Fibroblast of mammary gland (primary cell): ENCODE results near the gene SPAAR.
"Not testable (repeated sequence)": the region's sequence is repeated elsewhere in the genome, so short reads cannot be mapped to it uniquely, and the experiment has no call there.

Experiments used
- DNase-seq: peaks from one replicate; pipeline ENCODE4 v3.0.0-alpha.2; 2010; ENCODE audit warnings: low read depth
- H3K4me3 ChIP-seq: 2 replicates; pipeline ENCODE4 v1.5.1; 2011; ENCODE audit warnings: low read depth, mild to moderate bottlenecking, low read length, moderate library complexity; ENCODE audit not compliant: control insufficient read depth
- TF ChIP-seq, protein P1 (sequence below): conservative IDR thresholded peaks from 2 replicates; pipeline ENCODE4 v1.5.1; 2011; ENCODE audit warnings: low read depth, low read length, inconsistent platforms; ENCODE audit not compliant: control insufficient read depth, insufficient read depth

Gene SPAAR

DNA sequence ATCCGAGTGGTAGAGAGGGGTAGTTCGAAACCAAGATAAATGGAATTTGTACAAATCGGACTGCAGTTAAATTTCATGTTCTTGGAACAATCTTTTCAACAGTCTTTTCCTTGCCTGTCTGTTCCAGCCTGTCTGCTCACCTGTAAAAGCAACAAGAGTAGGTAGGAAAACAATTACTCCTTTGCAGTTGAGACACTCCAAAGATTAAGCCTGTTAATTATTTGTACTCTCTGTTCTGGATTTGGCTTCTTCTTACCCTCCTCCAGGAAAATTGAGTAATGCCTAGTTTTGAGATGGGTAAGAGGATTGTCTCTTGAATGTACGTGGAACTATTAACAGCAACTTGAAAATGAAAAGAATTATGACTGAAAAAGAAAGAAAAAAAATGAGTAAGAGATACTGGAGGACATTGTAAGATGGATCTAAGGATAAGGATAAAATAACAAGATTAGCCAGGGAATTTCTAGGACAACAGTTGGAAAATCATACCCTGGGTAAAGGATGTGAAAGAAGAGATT, 24.3 kb downstream of the SPAAR start:
- TF ChIP-seq, protein P1, sequence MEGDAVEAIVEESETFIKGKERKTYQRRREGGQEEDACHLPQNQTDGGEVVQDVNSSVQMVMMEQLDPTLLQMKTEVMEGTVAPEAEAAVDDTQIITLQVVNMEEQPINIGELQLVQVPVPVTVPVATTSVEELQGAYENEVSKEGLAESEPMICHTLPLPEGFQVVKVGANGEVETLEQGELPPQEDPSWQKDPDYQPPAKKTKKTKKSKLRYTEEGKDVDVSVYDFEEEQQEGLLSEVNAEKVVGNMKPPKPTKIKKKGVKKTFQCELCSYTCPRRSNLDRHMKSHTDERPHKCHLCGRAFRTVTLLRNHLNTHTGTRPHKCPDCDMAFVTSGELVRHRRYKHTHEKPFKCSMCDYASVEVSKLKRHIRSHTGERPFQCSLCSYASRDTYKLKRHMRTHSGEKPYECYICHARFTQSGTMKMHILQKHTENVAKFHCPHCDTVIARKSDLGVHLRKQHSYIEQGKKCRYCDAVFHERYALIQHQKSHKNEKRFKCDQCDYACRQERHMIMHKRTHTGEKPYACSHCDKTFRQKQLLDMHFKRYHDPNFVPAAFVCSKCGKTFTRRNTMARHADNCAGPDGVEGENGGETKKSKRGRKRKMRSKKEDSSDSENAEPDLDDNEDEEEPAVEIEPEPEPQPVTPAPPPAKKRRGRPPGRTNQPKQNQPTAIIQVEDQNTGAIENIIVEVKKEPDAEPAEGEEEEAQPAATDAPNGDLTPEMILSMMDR, result no peak
- no peak overlapping the region for H3K4me3 ChIP-seq
- no peak for DNase-seq

DNA sequence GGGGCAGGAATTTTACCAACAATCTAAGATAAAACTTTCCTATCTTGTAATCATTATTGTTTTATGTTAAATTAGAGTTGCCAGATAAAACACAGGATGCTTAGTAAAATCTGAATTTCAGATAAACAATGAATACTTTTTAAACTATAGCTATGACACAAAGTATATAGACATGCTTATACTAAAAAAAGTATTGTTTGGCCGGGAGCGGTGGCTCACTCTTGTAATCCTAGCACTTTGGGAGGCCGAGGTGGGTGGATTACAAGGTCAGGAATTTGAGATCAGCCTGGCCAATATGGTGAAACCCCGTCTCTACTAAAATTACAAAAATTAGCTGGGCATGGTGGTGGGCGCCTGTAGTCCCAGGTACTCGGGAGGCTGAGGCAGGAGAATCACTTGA, 24.8 kb downstream of the SPAAR start:
- not testable (repeated sequence) for DNase-seq, H3K4me3 ChIP-seq

DNA sequence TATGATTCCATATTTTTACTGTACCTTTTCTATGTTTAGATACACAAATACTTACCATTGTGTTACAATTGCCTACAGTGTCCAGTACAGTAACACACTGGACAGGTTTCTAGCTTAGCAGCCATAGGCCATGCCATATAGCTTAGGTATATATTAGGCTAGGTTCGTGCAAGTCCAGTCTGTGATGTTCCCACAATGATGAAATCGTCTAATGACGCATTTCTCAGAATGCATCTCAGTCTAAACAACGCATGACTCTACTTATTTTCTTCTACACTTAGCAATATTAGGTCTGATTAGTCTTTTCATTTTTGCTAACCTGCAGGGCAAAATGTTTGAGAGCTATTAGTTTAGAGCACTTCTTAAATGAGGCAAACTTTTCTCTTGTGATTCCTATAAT, 26.0 kb downstream of the SPAAR start:
- no peak for DNase-seq
- no peak overlapping the region for H3K4me3 ChIP-seq
- TF ChIP-seq, protein P1, result no peak

DNA sequence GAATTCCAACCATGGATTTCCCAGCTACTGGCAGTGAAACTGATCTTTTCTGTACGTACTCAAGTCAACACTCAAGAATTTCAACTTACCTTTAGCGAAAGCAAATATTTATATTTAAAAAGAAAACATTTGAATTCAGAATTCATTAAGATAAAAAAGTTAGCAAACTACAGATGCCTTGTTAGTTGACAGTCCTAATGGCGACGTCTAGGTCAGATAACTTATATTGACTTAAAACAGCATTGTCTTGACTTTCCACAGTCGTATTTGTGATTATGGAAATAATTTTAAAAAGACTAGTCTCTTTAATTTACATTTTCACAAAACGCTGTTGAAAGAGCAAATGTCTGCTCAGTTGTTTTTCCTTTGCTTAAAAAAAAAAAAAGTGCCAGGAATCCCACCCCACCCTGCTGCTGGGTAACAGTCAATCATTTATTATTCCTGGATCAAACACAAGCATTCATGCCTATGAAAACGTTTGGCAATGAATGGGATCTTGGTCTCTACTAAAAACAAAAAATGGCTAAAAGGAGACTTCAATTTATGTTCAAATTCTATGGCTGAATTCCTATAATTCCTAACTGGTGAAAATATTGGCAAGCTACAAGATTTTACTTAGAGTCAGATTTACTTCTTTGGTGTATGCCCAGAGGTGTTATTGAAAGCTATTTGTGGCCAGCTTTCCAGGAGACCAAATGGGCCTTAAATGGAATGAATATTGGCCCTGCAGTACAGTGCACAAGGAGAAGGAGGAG, 26.6 kb downstream of the SPAAR start:
- H3K4me3 ChIP-seq, result no peak overlapping the region
- TF ChIP-seq, protein P1, result no peak
- DNase-seq, result peak; percentile 40

DNA sequence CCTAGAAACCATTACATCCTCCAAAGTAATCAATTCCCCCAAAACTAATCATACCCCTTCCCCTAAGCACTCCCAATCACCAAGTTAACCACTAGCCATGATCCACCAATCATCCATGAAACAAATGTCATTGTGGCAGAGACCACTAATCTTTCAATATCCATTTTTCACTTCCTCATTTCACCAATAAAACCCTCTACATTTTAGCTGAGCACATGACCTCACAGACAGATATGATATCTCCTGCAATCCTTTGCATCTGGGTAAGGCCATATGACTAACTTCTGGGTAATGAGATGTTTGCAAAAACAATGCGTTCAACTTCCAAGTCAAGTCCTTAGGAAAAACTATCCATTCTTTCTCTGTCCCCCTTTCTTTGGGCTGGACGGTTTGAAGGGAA, 27.9 kb downstream of the SPAAR start:
- no peak overlapping the region for H3K4me3 ChIP-seq
- TF ChIP-seq, protein P1, result no peak
- no peak for DNase-seq

DNA sequence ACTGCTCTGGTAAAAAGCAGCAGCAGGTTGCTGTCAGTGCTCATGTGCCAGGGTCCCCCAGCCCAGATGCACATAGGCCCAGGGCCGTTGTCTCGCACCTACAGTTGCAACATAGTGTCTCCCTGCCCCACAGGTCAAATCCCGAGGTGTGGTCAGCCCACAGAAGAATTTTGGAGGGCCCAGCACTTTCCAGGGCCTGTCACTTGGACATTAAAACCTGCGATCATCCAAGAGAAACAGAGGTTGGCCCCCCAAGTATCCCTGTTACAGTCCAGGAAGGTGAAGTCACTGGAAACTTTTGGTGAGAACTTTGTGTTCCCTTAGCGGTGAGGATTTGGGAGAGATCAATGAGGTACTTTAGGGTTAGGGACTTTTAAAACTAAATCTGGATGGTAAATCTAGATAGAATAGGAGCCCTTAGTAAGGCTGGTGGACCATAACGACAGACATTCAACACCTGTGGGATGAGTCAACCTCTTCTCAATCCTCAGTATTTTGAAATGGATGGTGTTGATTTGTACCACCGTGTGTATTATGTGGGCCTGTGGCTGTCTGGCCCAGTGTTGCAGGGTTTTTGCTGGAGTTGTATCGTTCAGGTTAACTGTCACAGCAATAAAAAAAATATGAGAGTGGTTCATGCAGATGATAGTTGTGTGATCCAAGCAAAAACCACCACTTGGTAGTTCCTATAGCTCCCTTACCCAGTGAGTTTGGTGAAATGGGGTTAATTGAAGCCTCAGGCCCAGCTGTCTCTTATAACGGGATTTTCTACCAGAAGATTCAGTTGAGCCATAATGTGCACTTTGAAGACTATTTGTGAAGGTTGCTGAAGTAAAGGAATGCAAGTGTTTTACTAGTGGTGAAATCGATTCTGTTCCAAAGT, 29.4 kb downstream of the SPAAR start:
- TF ChIP-seq, protein P1, result no peak
- no peak for DNase-seq

DNA sequence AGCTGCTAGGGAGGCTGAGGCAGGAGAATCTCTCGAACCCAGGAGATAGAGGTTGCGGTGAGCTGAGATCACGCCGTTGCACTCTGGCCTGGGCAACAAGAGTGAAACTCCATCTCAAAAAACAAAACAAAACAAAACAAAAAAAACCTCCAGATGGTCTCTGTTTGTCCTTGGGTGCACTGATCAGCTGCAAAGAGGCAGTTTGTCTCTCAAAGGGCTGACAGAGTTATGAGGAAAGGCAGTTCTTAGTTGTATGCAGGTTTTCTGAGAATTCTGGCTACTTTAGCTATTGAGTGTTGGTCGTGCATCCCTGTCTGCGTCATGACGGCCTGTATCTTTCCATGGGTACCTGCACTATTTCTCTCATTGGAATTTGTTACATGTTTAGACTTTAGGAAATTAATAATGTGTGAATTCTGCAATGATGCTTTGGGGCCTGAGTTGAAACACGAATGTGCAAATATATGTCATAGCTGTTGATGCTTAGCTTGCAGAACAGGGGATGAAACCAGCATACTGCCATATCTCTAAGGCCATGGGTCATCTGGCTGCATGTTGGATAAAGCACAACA, 30.5 kb downstream of the SPAAR start:
- TF ChIP-seq, protein P1, result no peak
- no peak for DNase-seq

More for the DNA sequence above, 29.4 kb downstream of the SPAAR start:
- no peak overlapping the region for H3K4me3 ChIP-seq

More for the DNA sequence above, 30.5 kb downstream of the SPAAR start:
- no peak overlapping the region for H3K4me3 ChIP-seq
